PFSK-1 (cell line): ENCODE results near the gene TSKU.

ENCODE experiments used
- POLR2AphosphoS5 ChIP-seq: IDR thresholded peaks from 2 replicates; pipeline ENCODE4 v1.6.1; 2012; ENCODE audit warnings: low read depth, mild to moderate bottlenecking, control low read depth, low read length, moderate library complexity
- TAF1 ChIP-seq: IDR thresholded peaks from 2 replicates; pipeline ENCODE4 v1.6.1; 2012; ENCODE audit warnings: low read length, control low read depth, borderline replicate concordance; ENCODE audit not compliant: insufficient read depth
- TF ChIP-seq, protein P1 (sequence below), 2 experiments: IDR thresholded peaks; 2 replicates each; pipeline versions ENCODE4 v1.6.1 to v1.8.0; 2011 to 2012; ENCODE audit warnings: low read depth in 2 of 2, low read length in 2 of 2, control low read depth in 1 of 2, inconsistent platforms in 1 of 2, mild to moderate bottlenecking in 1 of 2, moderate library complexity in 1 of 2; ENCODE audit not compliant: insufficient read depth in 1 of 2

- no peak for TF ChIP-seq TAF1
- TF ChIP-seq POLR2AphosphoS5, result no peak
- TF ChIP-seq, protein P1, sequence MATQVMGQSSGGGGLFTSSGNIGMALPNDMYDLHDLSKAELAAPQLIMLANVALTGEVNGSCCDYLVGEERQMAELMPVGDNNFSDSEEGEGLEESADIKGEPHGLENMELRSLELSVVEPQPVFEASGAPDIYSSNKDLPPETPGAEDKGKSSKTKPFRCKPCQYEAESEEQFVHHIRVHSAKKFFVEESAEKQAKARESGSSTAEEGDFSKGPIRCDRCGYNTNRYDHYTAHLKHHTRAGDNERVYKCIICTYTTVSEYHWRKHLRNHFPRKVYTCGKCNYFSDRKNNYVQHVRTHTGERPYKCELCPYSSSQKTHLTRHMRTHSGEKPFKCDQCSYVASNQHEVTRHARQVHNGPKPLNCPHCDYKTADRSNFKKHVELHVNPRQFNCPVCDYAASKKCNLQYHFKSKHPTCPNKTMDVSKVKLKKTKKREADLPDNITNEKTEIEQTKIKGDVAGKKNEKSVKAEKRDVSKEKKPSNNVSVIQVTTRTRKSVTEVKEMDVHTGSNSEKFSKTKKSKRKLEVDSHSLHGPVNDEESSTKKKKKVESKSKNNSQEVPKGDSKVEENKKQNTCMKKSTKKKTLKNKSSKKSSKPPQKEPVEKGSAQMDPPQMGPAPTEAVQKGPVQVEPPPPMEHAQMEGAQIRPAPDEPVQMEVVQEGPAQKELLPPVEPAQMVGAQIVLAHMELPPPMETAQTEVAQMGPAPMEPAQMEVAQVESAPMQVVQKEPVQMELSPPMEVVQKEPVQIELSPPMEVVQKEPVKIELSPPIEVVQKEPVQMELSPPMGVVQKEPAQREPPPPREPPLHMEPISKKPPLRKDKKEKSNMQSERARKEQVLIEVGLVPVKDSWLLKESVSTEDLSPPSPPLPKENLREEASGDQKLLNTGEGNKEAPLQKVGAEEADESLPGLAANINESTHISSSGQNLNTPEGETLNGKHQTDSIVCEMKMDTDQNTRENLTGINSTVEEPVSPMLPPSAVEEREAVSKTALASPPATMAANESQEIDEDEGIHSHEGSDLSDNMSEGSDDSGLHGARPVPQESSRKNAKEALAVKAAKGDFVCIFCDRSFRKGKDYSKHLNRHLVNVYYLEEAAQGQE (IDR thresholded peaks at IDR 0.05; ENCODE audit: insufficient read depth in 1 of 2, low read depth in 2 of 2, low read length in 2 of 2), result no peak
Observed at GRCh38 chr11:76807206-76807875, 24.2 kb downstream of the TSKU start.
